ENCODE results near the gene ART5. TPM values are rescaled to one million over a fixed set of nuclear protein-coding genes. Genes with fewer than 3 reads are reported as not detected.
"Not testable (repeated sequence)": the region's sequence is repeated elsewhere in the genome, so short reads cannot be mapped to it uniquely, and the experiment has no call there.

The ART5 gene
- total RNA-seq, 1 experiment from 2014 or later: 7.9 TPM

DNA sequence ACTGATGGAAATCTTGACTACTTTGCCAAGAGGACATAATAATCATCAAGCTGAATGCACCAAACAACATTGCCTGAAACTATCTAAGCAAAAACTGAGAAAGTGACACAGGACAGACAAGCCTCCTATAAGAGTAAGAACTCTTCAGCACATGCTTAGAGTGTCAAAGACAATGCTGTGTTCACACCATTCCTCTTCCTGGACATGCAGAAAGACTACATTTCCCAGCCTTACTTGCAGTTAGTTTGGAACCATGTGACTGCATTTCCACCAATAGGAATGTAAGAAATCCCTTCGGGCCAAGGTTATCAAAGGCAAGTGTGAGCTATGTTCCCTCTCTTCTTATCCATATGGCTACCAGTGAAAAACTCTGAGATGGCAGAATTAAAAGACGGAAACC is 51.6 kb downstream of the ART5 start:
- H3K36me3 Mint-ChIP-seq (ENCODE audit: insufficient read depth in 1 of 3, low read depth in 3 of 3); H3K9me3 ChIP-seq (ENCODE audit: control insufficient read depth, low read depth, low read length); H4K20me1 ChIP-seq (ENCODE audit: control insufficient read depth, insufficient read depth, insufficient read length); H2AK5ac ChIP-seq (ENCODE audit: insufficient read length, low read length); H3K23me2 ChIP-seq (ENCODE audit: insufficient read length, low read depth, low read length, poor library complexity, severe bottlenecking); H3K79me2 ChIP-seq (ENCODE audit: insufficient read depth, low read length); H3K56ac ChIP-seq (ENCODE audit: insufficient read length, low read depth, low read length); H2AFZ ChIP-seq (ENCODE audit: low read length); H3K14ac ChIP-seq (ENCODE audit: insufficient read depth, low read length); H2BK5ac ChIP-seq (ENCODE audit: insufficient read length, low read length); H3K27ac ChIP-seq (ENCODE audit: insufficient read length, low read depth, low read length); H3K9me3 Mint-ChIP-seq; H3K4me3 Mint-ChIP-seq; H4K5ac ChIP-seq (ENCODE audit: insufficient read length, low read depth, low read length); H3T11ph ChIP-seq (ENCODE audit: low read length); H4K8ac ChIP-seq (replicated peaks; ENCODE audit: insufficient read length, low read depth, low read length); H3K4me1 ChIP-seq (ENCODE audit: insufficient read depth, low read length); H4K91ac ChIP-seq (ENCODE audit: insufficient read length, low read depth, low read length); H3K23ac ChIP-seq (ENCODE audit: insufficient read length, low read depth, low read length); H3K4me2 ChIP-seq (ENCODE audit: insufficient read depth, insufficient read length, low read length); H3K27ac Mint-ChIP-seq; H3K4me1 Mint-ChIP-seq; H3K4ac ChIP-seq (ENCODE audit: low read depth, low read length); H3K79me1 ChIP-seq (ENCODE audit: insufficient read depth, low read depth, low read length, poor library complexity, severe bottlenecking); H2BK15ac ChIP-seq (ENCODE audit: low read depth, low read length); H3K9ac ChIP-seq (ENCODE audit: extremely low read depth, insufficient read length, low read length); H2BK20ac ChIP-seq (ENCODE audit: low read depth, low read length, poor library complexity, severe bottlenecking); H2BK120ac ChIP-seq (ENCODE audit: low read depth, low read length, poor library complexity, severe bottlenecking); H2BK12ac ChIP-seq (ENCODE audit: insufficient read length, low read depth, low read length); H3K27me3 ChIP-seq (ENCODE audit: insufficient read depth, low read length); H3K18ac ChIP-seq (ENCODE audit: insufficient read length, low read depth, low read length); DNase-seq: not testable (repeated sequence)
- peaks cover 16% of the 10 kb centered on the region for H3K27me3 Mint-ChIP-seq (ENCODE audit: low read depth)
- WGBS (ENCODE audit: extremely low coverage, insufficient read length, low lambda C conversion rate): no CpG with 5 or more reads among the region's 2 CpGs

DNA sequence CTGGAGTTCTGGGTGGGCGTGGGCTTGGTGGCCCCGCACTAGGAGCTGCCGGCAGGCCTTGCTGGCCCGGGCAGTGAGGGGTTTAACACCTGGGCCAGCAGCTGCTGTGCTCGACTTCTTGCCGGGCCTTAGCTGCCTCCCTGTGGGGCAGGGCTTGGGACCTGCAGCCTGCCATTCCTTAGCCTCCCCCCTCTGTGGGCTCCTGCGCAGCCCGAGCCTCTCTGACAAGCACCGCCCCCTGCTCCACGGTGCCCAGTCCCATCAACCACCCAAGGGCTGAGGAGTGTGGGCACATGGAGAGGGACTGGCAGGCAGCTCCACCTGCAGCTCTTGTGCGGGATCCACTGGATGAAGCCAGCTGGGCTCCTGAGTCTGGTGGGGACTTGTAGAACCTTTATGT is 53.0 kb downstream of the ART5 start:
- WGBS (ENCODE audit: extremely low coverage, insufficient read length, low lambda C conversion rate): no CpG with 5 or more reads among the region's 11 CpGs
- peaks cover 22% of the 10 kb centered on the region for H3K27me3 Mint-ChIP-seq (ENCODE audit: low read depth)
- not testable (repeated sequence) for H3K4ac ChIP-seq (ENCODE audit: low read depth, low read length)

More for the DNA sequence above, 53.0 kb downstream of the ART5 start:
- H3K27ac ChIP-seq (ENCODE audit: insufficient read length, low read depth, low read length); H2BK20ac ChIP-seq (ENCODE audit: low read depth, low read length, poor library complexity, severe bottlenecking); H3K23ac ChIP-seq (ENCODE audit: insufficient read length, low read depth, low read length); DNase-seq; H3K9ac ChIP-seq (ENCODE audit: extremely low read depth, insufficient read length, low read length); H3K4me1 ChIP-seq (ENCODE audit: insufficient read depth, low read length); H3K79me2 ChIP-seq (ENCODE audit: insufficient read depth, low read length); H2BK15ac ChIP-seq (ENCODE audit: low read depth, low read length); H3K36me3 Mint-ChIP-seq (ENCODE audit: insufficient read depth in 1 of 3, low read depth in 3 of 3); H2BK12ac ChIP-seq (ENCODE audit: insufficient read length, low read depth, low read length); H3K18ac ChIP-seq (ENCODE audit: insufficient read length, low read depth, low read length); H3K23me2 ChIP-seq (ENCODE audit: insufficient read length, low read depth, low read length, poor library complexity, severe bottlenecking); H4K20me1 ChIP-seq (ENCODE audit: control insufficient read depth, insufficient read depth, insufficient read length); H3K27me3 ChIP-seq (ENCODE audit: insufficient read depth, low read length); H4K91ac ChIP-seq (ENCODE audit: insufficient read length, low read depth, low read length); H4K8ac ChIP-seq (replicated peaks; ENCODE audit: insufficient read length, low read depth, low read length); H2AFZ ChIP-seq (ENCODE audit: low read length); H2BK5ac ChIP-seq (ENCODE audit: insufficient read length, low read length); H3K9me3 ChIP-seq (ENCODE audit: control insufficient read depth, low read depth, low read length); H2BK120ac ChIP-seq (ENCODE audit: low read depth, low read length, poor library complexity, severe bottlenecking); H2AK5ac ChIP-seq (ENCODE audit: insufficient read length, low read length); H4K5ac ChIP-seq (ENCODE audit: insufficient read length, low read depth, low read length); H3T11ph ChIP-seq (ENCODE audit: low read length); H3K4me3 Mint-ChIP-seq; H3K56ac ChIP-seq (ENCODE audit: insufficient read length, low read depth, low read length); H3K27ac Mint-ChIP-seq; H3K9me3 Mint-ChIP-seq; H3K4me2 ChIP-seq (ENCODE audit: insufficient read depth, insufficient read length, low read length); H3K14ac ChIP-seq (ENCODE audit: insufficient read depth, low read length); H3K79me1 ChIP-seq (ENCODE audit: insufficient read depth, low read depth, low read length, poor library complexity, severe bottlenecking): not testable (repeated sequence)
- H3K4me1 Mint-ChIP-seq: peaks cover 13 to 14% of the 10 kb centered on the region in 2 experiments

Data from H9 (cell line).